Neuronal stem cell (in vitro differentiated cells): ENCODE results near the gene SMYD3.

ENCODE experiments used
- DNase-seq: peaks from one replicate; pipeline ENCODE4 v3.0.0-alpha.2; 2013; ENCODE audit warnings: low spot score
- H2AFZ ChIP-seq: one replicate; pipeline ENCODE4 v1.6.1; 2013; ENCODE audit warnings: mild to moderate bottlenecking, low read length, inconsistent platforms
- H2AK5ac ChIP-seq: 2 replicates; pipeline ENCODE4 v1.6.1; 2013; ENCODE audit warnings: low read depth, mild to moderate bottlenecking, inconsistent platforms, low read length, moderate library complexity, mixed read lengths
- H2BK120ac ChIP-seq: 2 replicates; pipeline ENCODE4 v1.6.1; 2013; ENCODE audit warnings: low read depth, mild to moderate bottlenecking, inconsistent platforms, low read length, moderate library complexity, mixed read lengths
- H2BK12ac ChIP-seq: one replicate; pipeline ENCODE4 v1.6.1; 2013; ENCODE audit warnings: low read length, inconsistent platforms
- H2BK15ac ChIP-seq: 2 replicates; pipeline ENCODE4 v1.6.1; 2013; ENCODE audit warnings: mild to moderate bottlenecking, low read length, inconsistent platforms, mixed read lengths
- H2BK5ac ChIP-seq: one replicate; pipeline ENCODE4 v1.6.1; 2013; ENCODE audit warnings: inconsistent platforms, mild to moderate bottlenecking, low read length, moderate library complexity
- H3K14ac ChIP-seq: one replicate; pipeline ENCODE4 v1.6.1; 2013; ENCODE audit warnings: low read length, inconsistent platforms
- H3K18ac ChIP-seq: 2 replicates; pipeline ENCODE4 v1.6.1; 2013; ENCODE audit warnings: low read length, inconsistent platforms
- H3K23ac ChIP-seq: 2 replicates; pipeline ENCODE4 v1.6.1; 2013; ENCODE audit warnings: low read depth, mild to moderate bottlenecking, mixed read lengths, low read length, inconsistent platforms; ENCODE audit not compliant: poor library complexity
- H3K27ac ChIP-seq: replicated peaks from 3 replicates; pipeline ENCODE4 v1.5.1; 2013; ENCODE audit warnings: low read length, inconsistent platforms
- H3K27me3 ChIP-seq, 3 experiments: 2 replicates each; pipeline ENCODE4 v1.6.1; 2013; ENCODE audit warnings: low read length in 3 of 3, mild to moderate bottlenecking in 2 of 3, inconsistent platforms in 1 of 3, low read depth in 1 of 3, mixed read lengths in 1 of 3, moderate library complexity in 1 of 3; ENCODE audit not compliant: control insufficient read depth in 3 of 3, insufficient read depth in 3 of 3
- H3K36me3 ChIP-seq, 2 donors: replicated peaks in 1 of 2; 2 replicates each; pipeline ENCODE4 v1.6.1; 2013; ENCODE audit warnings: low read length in 2 of 2; ENCODE audit not compliant: control insufficient read depth in 2 of 2, insufficient read depth in 2 of 2
- H3K4ac ChIP-seq: 2 replicates; pipeline ENCODE4 v1.6.1; 2013; ENCODE audit warnings: inconsistent platforms, mild to moderate bottlenecking, low read length, moderate library complexity
- H3K4me1 ChIP-seq, 2 donors: 1 replicate in 1 of 2; 2 replicates in 1 of 2; pipeline ENCODE4 v1.6.1; 2013; ENCODE audit warnings: low read length in 2 of 2, low read depth in 1 of 2; ENCODE audit not compliant: control insufficient read depth in 2 of 2, insufficient read depth in 1 of 2
- H3K4me2 ChIP-seq: one replicate; pipeline ENCODE4 v1.6.1; 2013; ENCODE audit warnings: mild to moderate bottlenecking, low read length, inconsistent platforms; ENCODE audit not compliant: insufficient read depth, poor library complexity, severe bottlenecking
- H3K4me3 ChIP-seq, 2 donors: 2 replicates each; pipeline ENCODE4 v1.5.1; 2013; ENCODE audit warnings: low read length in 2 of 2, mild to moderate bottlenecking in 2 of 2, inconsistent platforms in 1 of 2, moderate library complexity in 1 of 2
- H3K79me1 ChIP-seq: one replicate; pipeline ENCODE4 v1.6.1; 2013; ENCODE audit warnings: low read depth, mild to moderate bottlenecking, inconsistent platforms, low read length, moderate library complexity
- H3K9ac ChIP-seq: one replicate; pipeline ENCODE4 v1.6.1; 2013; ENCODE audit warnings: mild to moderate bottlenecking, low read depth, low read length, inconsistent platforms; ENCODE audit not compliant: poor library complexity
- H3K9me3 ChIP-seq, 2 donors: replicated peaks in 1 of 2; 2 replicates each; pipeline versions ENCODE3 to v1.6.1; 2013; ENCODE audit warnings: low read length in 2 of 2, mild to moderate bottlenecking in 2 of 2, inconsistent platforms in 1 of 2, low read depth in 1 of 2, mixed read lengths in 1 of 2, moderate library complexity in 1 of 2; ENCODE audit not compliant: control insufficient read depth in 2 of 2, insufficient read depth in 1 of 2
- H4K8ac ChIP-seq: one replicate; pipeline ENCODE4 v1.6.1; 2013; ENCODE audit warnings: low read depth, mild to moderate bottlenecking, inconsistent platforms, low read length, moderate library complexity
- H4K91ac ChIP-seq: one replicate; pipeline ENCODE4 v1.6.1; 2013; ENCODE audit warnings: low read length, low read depth, mild to moderate bottlenecking, inconsistent platforms; ENCODE audit not compliant: poor library complexity
- WGBS, 2 donors: extraction: QIAGEN DNeasy Blood & Tissue Kit; methylation state at CpG; one replicate each; pipeline ENCODE4 v1.1.7; 2013; ENCODE audit warnings: missing lambda C conversion rate in 2 of 2, mixed read lengths in 1 of 2; ENCODE audit not compliant: insufficient read length in 2 of 2, insufficient replicate concordance in 1 of 2; ENCODE audit errors: extremely low coverage in 2 of 2; 5-methylcytosine and 5-hydroxymethylcytosine counted together

Gene SMYD3

GRCh38 chr1:246091477-246091876 lies 415.6 kb downstream of the SMYD3 start:
- Histone ChIP-seq H4K91ac (no peak overlapping the region), H3K4me2 (no peak overlapping the region), H3K79me1 (peaks cover 1% of the 10 kb centered on the region), H2AFZ (no peak overlapping the region), H2BK5ac (no peak overlapping the region), H3K4ac (no peak overlapping the region), H3K4me3 (no peak overlapping the region), H3K9me3 (no peaks in the 10 kb centered on the region), H2AK5ac (no peak overlapping the region), H2BK12ac (no peak overlapping the region), H3K14ac (no peak overlapping the region), H3K36me3 (peaks cover 0 to 2% of the 10 kb centered on the region in 2 donors), H3K18ac (no peak overlapping the region), H2BK120ac (no peak overlapping the region), H3K9ac (no peak overlapping the region), H3K27ac (no peak overlapping the region), H4K8ac (no peak overlapping the region), H2BK15ac (no peak overlapping the region), H3K23ac (no peak overlapping the region), H3K27me3 (no peaks in the 10 kb centered on the region), H3K4me1 (peaks cover 0 to 2% of the 10 kb centered on the region in 2 donors)
- DNase-seq: no peak
- WGBS, 2 donors: no CpG with 5 or more reads among the region's 4 CpGs

- no peak overlapping the region for H3K4me3 ChIP-seq
- no peak overlapping the region for H3K23ac ChIP-seq
- H4K91ac ChIP-seq: no peak overlapping the region
- no peak overlapping the region for H2AK5ac ChIP-seq
- no peak overlapping the region for H3K27ac ChIP-seq
- no peak overlapping the region for H2BK120ac ChIP-seq
- no peaks in the 10 kb centered on the region for H3K9me3 ChIP-seq
- no peak overlapping the region for H3K18ac ChIP-seq
- H2BK15ac ChIP-seq: no peak overlapping the region
- no peak overlapping the region for H2BK5ac ChIP-seq
- DNase-seq: no peak
- no peak overlapping the region for H3K14ac ChIP-seq
- peaks cover 0 to 2% of the 10 kb centered on the region in 2 donors for H3K36me3 ChIP-seq
- no peaks in the 10 kb centered on the region for H3K4me1 ChIP-seq
- H4K8ac ChIP-seq: no peak overlapping the region
- no peak overlapping the region for H3K4me2 ChIP-seq
- H2AFZ ChIP-seq: no peak overlapping the region
- no CpG with 5 or more reads among the region's 5 CpGs for WGBS, 2 donors
- no peak overlapping the region for H2BK12ac ChIP-seq
- H3K9ac ChIP-seq: no peak overlapping the region
- H3K27me3 ChIP-seq: no peaks in the 10 kb centered on the region
- H3K79me1 ChIP-seq: peaks cover 1% of the 10 kb centered on the region
- no peak overlapping the region for H3K4ac ChIP-seq
Measured at GRCh38 chr1:246086191-246086590, 420.9 kb downstream of the SMYD3 start.

- Histone ChIP-seq H3K4me3 (no peak overlapping the region), H3K4me1 (no peaks in the 10 kb centered on the region), H3K4ac (no peak overlapping the region), H2BK12ac (no peak overlapping the region), H3K36me3 (peaks cover 0 to 2% of the 10 kb centered on the region in 2 donors), H4K91ac (no peak overlapping the region), H3K14ac (no peak overlapping the region), H3K27me3 (no peaks in the 10 kb centered on the region), H2BK5ac (no peak overlapping the region), H2BK15ac (no peak overlapping the region), H3K9me3 (peaks cover 0 to 2% of the 10 kb centered on the region in 2 donors), H4K8ac (no peak overlapping the region), H3K27ac (no peak overlapping the region), H3K9ac (no peak overlapping the region), H2BK120ac (no peak overlapping the region), H3K4me2 (no peak overlapping the region), H2AK5ac (no peak overlapping the region), H3K18ac (no peak overlapping the region), H3K23ac (no peak overlapping the region), H2AFZ (no peak overlapping the region), H3K79me1 (peaks cover 1% of the 10 kb centered on the region)
- no CpG with 5 or more reads among the region's 9 CpGs for WGBS, 2 donors
- DNase-seq: no peak
Measured at GRCh38 chr1:246083416-246083815, 423.7 kb downstream of the SMYD3 start.

- peaks cover 0 to 2% of the 10 kb centered on the region in 2 donors for H3K36me3 ChIP-seq
- no peak overlapping the region for H3K18ac ChIP-seq
- no peak overlapping the region for H2BK120ac ChIP-seq
- no CpG with 5 or more reads among the region's 13 CpGs for WGBS, 2 donors
- H4K8ac ChIP-seq: no peak overlapping the region
- no peak for DNase-seq
- H3K4ac ChIP-seq: no peak overlapping the region
- no peak overlapping the region for H2BK15ac ChIP-seq
- no peaks in the 10 kb centered on the region for H3K79me1 ChIP-seq
- H3K14ac ChIP-seq: no peak overlapping the region
- H4K91ac ChIP-seq: no peak overlapping the region
- no peak overlapping the region for H2BK12ac ChIP-seq
- H3K4me2 ChIP-seq: no peak overlapping the region
- H3K27ac ChIP-seq: no peak overlapping the region
- no peak overlapping the region for H3K4me3 ChIP-seq
- no peaks in the 10 kb centered on the region for H3K27me3 ChIP-seq
- no peak overlapping the region for H2AFZ ChIP-seq
- H3K4me1 ChIP-seq: no peaks in the 10 kb centered on the region
- no peak overlapping the region for H2AK5ac ChIP-seq
- peaks cover 0 to 2% of the 10 kb centered on the region in 2 donors for H3K9me3 ChIP-seq
- H3K23ac ChIP-seq: no peak overlapping the region
- no peak overlapping the region for H2BK5ac ChIP-seq
- H3K9ac ChIP-seq: no peak overlapping the region
Measured at GRCh38 chr1:246081856-246082668, 425.0 kb downstream of the SMYD3 start.
